NOMO-1 treated with dmso at 0.1 percent for 144 hours (cell line): ENCODE data around the gene DHRS1.

Experiments used
- DNase-seq: peaks from one replicate; lab custom pipeline; 2025; ENCODE audit not compliant: unreplicated experiment; lab: John Stamatoyannopoulos, UW

Gene DHRS1

GRCh38 chr14:24285351-24285750 lies 14.2 kb downstream of the DHRS1 start:
- no peak for DNase-seq

GRCh38 chr14:24284501-24285035 lies 15.0 kb downstream of the DHRS1 start:
- DNase-seq = no peak

GRCh38 chr14:24283796-24284460 lies 15.7 kb downstream of the DHRS1 start:
- DNase-seq = no peak

- DNase-seq = no peak
These were observed 16.8 kb downstream of the DHRS1 start for GRCh38 chr14:24282736-24283135.

GRCh38 chr14:24281636-24282035 lies 17.9 kb downstream of the DHRS1 start:
- DNase-seq = no peak

GRCh38 chr14:24280797-24281460 lies 18.7 kb downstream of the DHRS1 start:
- no peak for DNase-seq

- no peak for DNase-seq
These were observed 20.0 kb downstream of the DHRS1 start for GRCh38 chr14:24279301-24280186.

- no peak for DNase-seq
These were observed 21.2 kb downstream of the DHRS1 start for GRCh38 chr14:24278424-24278823.

GRCh38 chr14:24277606-24278321 lies 21.8 kb downstream of the DHRS1 start:
- DNase-seq = peak; percentile 82

GRCh38 chr14:24277071-24277470 lies 22.5 kb downstream of the DHRS1 start:
- no peak for DNase-seq

- peak; percentile 82 for DNase-seq
These were observed 25.5 kb downstream of the DHRS1 start for GRCh38 chr14:24274101-24274543.

GRCh38 chr14:24273422-24273998 lies 26.1 kb downstream of the DHRS1 start:
- DNase-seq = no peak

GRCh38 chr14:24272467-24272866 lies 27.1 kb downstream of the DHRS1 start:
- no peak for DNase-seq

GRCh38 chr14:24271834-24272263 lies 27.7 kb downstream of the DHRS1 start:
- DNase-seq = no peak

GRCh38 chr14:24271134-24271833 lies 28.3 kb downstream of the DHRS1 start, which contains the start of gene RABGGTA:
RABGGTA (minus strand) TSS chr14:24271597; CDS start chr14:24271115, 482 bp downstream.
- DNase-seq = peak; percentile 81

- no peak for DNase-seq
These were observed 28.9 kb downstream of the DHRS1 start for GRCh38 chr14:24270537-24271133.

- no peak for DNase-seq
These were observed 29.6 kb downstream of the DHRS1 start for GRCh38 chr14:24269910-24270536.

- DNase-seq = no peak
These were observed 30.2 kb downstream of the DHRS1 start for GRCh38 chr14:24269368-24269767.

- DNase-seq = no peak
These were observed 31.4 kb downstream of the DHRS1 start for GRCh38 chr14:24268225-24268624.
